HG03175 (cell line): ENCODE results near the gene AKAP10.
"Not testable (repeated sequence)": the region's sequence is repeated elsewhere in the genome, so short reads cannot be mapped to it uniquely, and the experiment has no call there.

Source experiments
- ATAC-seq: cut with Tn5 transposase; IDR thresholded peaks from one replicate; pipeline ENCODE4 v1.9.1; 2021; ENCODE audit warnings: mild to moderate bottlenecking, moderate library complexity; ENCODE audit not compliant: unreplicated experiment

AKAP10 gene

DNA sequence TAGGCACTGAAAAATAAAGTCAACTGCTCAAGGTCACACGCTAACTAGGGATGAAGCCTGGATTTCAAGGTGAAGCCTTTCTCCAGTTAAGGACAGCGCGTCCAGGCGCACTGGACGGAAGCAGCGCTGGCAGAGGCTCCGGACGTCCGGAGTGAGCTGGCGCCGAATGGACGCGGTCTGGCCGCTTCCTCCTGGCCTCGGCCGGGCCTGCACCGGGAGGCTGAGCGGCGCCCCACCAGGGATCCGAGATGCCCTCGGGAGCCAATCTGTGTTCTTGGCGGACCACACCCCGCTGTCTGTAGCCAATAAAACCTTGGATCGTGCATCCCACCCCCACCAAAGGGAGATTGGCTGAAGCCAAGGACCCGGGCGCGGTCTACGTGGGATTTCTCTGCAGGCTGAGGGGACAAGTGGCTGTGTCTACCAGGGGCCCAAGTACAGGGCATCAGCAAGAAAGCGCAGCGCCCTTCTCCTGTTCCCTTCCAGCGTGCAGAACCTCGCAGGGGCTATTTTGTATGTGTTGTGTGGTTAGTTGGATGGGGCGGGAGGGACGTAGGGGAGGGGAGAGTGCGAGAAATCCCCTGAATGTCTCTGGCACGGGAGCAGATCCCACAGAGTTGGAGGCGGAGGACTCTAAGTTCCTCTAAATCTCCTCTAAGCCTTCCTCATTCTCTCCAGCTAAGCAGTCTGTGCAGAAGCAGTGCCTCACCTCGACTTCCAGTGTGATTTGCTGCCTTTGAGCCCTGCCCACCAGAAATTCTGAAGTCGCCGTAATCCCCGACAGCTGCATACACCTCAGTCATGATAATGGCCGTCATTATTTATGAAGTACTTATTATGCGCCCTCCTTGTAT, 2.5 kb upstream of the AKAP10 start:
- ATAC-seq: no peak

DNA sequence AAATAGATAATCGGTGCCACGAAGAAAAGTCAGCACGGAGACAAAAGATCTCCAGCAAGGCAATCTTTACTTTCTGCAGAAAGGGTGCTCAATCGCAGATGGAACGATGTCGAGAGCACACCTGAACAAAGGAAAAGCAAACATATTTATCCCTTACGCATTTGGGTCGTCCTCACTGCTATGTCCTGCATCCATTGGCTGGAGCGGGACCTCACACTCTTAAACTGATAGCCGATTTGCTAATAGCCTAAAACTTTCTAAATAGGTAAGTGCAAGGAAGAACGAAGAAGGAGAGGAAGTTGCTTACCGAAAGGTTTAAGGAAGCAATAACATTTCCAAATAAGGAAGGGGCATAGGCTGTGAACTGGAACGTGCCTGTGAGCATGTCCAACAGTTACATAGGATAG, 1.2 kb upstream of the AKAP10 start:
- ATAC-seq: no peak

DNA sequence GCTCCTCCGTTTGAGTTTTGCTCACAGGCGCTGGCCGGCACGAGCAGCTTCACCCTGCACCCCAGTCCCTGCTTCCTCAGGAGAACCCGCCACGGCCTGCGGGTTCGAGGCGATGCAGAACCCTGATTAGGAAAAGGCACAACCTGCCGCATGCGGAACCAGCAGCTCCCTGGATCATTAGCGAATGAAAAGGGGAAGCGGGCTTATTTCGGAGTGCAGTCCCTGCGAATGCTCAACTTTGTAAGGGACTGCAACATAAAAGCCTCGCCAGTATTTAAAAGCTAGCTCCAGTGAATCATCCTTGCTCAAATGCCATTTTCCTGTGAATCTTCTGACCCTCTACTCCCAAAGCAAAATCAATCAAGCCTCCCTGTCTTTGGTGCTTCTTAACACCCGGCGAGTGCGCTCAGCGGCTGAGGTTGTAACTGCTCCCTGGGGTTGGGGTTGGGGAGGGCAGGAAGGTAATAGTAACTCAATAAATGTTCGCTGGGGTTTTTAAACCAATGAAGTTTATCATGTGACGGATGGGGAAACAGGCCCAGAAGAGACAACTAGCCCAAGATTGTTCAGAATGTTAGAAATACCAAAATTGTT, 678 bp upstream of the AKAP10 start:
- ATAC-seq: peak; percentile 39

DNA sequence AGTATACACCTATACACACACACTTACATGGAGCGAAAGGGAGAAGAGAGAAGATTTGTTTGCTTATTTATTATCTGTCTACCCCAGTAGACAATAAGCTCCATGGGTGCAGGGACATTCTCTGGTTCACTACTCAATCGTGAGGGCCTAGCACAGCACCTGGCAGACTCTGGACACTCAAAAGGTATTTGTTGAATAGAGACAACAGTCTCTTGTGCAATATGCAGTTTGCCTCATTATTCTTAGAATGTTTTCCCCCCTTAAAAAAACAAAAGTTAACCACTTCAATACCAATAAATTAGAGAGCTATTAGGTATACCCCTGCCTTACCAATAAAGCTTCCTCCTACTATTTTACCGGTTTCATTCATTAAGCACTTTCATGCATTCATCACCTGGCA, 2.0 kb downstream of the AKAP10 start:
- no peak for ATAC-seq

DNA sequence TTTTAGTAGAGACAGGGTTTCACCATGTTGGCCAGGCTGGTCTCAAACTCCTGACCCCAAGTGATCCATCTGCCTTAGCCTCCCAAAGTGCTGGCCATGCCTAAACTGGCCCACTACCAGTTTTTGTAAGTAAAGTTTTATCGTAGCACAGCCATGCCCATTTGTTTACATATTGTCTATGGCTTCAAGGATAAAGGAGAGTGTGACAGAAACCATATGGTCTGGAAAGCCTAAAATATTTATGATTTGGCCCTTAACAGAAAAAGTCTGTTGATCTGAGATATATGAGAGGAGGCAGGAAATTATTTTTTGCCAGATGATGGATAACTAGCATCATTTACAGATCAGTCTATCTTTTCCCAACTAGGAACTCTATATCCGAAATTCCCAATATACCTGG, 4.5 kb downstream of the AKAP10 start:
- ATAC-seq: no peak

DNA sequence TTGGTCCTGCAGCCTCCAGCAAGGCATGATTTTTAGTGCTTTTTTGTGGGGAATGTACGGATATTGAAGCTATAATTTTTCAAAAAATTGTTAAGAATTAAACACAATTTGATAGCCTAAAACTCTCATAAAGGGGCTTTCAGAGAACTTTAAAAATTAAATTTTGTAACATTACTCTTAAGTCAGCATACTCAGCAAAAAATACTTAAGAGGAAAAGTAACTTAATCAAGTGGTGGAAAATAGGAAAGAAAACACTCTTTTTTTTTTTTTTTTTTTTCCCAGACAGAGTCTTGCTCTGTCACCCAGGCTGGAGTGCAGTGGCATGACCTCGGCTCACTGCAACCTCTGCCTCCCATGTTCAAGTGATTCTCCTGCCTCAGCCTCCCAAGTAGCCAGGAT, 14.7 kb downstream of the AKAP10 start:
- ATAC-seq: not testable (repeated sequence)

DNA sequence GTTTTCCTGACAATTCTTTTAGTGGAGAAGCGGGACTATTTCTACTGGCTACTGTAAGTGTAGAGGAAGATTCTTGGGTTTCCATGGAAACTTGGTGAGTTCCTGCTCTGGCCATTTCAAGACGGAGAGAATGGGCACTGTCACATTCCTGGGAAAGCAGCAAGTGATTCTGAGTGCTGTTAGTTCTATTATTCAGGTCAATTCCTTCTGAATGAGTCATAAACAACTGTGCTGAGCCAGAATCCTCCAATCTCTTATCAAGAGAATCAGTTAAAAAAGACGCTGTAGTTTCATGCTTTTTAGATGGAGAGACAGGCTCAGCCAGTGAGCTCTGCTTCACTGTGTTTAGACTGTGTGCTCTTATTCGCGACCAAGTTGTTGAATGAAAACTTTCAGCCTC, 19.6 kb downstream of the AKAP10 start:
- ATAC-seq: no peak

DNA sequence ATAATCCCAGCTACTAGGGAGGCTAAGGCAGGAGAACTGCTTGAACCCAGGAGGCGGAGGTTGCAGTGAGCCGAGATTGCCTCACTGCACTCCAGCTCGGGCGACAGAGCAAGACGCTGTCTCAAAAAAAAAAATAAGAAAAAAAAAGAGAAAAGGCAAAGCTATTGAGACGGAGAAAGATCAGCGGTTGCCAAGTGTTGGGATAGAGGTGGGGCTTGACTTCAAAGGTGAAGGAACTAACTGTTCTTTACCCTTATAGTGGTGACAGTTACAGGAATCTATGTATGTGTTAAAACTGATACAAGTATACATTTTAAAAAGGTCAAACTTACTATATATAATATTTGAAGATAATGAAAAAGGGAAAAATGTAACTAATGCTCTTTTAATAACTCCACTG, 22.5 kb downstream of the AKAP10 start:
- no peak for ATAC-seq

DNA sequence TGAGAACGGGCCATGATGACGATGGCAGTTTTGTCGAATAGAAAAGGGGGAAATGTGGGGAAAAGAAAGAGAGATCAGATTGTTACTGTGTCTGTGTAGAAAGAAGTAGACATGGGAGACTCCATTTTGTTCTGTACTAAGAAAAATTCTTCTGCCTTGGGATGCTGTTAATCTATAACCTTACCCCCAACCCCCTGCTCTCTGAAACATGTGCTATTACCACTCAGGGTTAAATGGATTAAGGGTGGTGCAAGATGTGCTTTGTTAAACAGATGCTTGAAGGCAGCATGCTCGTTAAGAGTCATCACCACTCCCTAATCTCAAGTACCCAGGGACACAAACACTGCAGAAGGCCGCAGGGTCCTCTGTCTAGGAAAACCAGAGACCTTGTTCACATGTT, 26.2 kb downstream of the AKAP10 start:
- not testable (repeated sequence) for ATAC-seq

DNA sequence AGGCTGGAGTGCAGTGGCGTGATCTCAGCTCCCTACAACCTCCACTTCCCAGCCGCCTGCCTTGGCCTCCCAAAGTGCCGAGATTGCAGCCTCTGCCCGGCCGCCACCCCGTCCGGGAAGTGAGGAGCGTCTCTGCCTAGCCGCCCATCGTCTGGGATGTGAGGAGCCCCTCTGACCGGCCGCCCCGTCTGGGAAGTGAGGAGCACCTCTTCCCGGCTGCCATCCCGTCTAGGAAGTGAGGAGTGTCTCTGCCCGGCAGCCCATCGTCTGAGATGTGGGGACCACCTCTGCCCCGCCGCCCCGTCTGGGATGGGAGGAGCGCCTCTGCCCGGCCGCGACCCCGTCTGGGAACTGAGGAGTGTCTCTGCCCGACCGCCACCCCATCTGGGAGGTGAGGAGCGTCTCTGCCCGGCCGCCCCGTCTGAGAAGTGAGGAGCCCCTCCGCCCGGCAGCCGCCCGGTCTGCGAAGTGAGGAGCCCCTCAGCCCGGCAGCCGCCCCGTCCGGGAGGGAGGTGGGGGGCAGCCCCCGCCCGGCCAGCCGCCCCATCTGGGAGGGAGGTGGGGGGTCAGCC, 26.9 kb downstream of the AKAP10 start:
- not testable (repeated sequence) for ATAC-seq

DNA sequence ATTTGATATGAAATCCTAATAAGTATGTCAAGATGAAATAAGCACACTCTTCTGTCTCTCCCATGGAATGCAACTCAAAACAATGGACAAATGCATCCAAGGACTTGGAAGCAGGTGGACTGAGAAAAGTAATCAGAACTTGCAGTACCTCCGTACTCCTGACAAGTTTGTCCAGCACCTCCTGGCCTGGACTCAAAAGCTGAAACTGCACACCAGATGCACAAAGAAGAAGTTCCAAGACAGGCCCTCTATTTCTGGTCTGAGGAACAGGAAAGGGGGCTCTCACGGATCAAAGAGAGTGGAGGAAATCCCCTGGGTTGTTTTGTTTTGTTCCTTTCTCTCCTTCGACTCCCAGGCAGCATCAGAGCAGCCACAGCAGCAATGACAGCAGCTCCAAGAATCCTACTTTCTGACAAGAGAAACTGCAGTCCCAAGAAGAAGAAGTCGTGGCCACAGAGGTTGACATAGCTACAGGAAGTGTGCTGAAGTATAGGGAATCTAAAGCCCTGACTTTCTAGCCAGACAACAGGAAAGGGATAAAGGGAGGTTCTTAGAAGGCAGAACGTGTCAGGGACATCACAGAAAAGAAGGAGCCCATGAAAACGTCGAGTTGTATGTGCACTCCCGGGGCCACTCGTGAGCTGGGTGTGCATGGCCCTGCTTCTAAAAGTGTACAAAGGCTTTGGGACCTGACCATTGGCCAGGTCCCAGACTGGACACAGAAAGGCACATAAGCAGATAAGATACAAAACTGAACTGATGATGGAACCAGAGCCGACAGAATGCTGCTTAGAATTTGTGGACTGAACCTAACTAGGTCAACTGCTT, 29.3 kb downstream of the AKAP10 start:
- no peak for ATAC-seq

DNA sequence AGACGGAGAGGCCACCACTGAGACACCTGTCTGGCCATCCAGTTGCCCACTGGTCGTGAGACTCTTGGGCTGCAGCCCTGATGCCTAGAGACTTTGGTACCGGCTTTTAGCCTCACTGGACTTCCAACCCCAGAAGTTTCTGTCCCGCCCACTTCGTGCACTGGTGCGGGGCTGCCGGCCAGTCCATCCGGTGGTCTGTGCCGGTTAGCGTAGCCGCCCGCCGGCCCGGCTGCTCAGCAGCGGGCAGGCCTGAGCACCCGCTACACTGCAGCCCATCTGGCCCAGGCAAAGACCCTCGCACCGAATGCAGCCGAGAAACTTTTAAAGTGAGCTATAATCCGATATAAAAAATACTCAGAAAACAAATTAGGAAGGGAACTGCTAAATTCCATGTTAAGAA, 30.7 kb downstream of the AKAP10 start:
- ATAC-seq: no peak

DNA sequence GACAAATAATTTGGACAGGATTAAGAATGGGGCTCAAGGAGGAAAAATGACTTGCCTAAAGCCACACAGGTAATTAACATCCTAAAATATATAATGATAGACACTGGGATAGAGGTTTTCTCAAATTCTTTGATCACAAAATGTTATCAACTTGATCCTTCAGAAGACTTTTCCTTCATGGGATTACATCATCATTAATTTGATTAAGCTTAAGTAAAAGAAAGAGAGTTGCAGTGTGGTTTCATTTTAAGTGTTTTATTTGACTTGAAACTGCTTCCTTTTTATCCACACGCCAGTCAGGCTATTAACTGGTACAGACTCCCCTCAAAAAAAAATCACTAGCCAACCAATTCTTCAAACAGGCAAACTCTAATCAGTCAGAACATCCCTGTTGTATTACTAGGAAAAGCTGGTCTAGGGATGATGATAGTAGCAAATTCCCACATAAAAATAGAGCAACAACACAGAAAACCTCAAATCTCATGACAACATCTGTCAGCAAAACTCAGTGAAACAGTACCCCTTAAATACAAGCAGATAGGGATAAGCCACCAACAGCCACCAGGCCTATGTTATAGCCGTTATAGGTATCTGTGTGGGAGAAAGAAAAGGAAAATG, 32.5 kb downstream of the AKAP10 start:
- no peak for ATAC-seq

DNA sequence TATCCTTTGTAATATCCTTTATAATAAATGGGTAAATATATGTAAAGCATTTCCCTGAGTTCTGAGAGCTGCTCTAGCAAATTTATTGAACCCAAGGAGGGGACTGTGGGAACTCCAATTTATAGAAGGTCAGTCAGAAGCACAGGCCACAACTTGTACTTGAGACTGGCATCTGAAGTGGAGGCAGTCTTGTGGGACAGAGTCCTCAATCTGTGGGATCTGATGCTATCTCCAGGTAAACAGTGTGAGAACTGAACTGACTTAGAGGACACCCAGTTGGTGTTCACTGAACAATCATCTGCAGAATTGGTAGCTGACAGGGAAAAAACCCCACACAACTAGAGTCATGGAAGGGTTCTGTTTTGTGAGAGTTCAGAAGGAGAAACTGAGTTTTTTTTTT, 34.0 kb downstream of the AKAP10 start:
- ATAC-seq: no peak

DNA sequence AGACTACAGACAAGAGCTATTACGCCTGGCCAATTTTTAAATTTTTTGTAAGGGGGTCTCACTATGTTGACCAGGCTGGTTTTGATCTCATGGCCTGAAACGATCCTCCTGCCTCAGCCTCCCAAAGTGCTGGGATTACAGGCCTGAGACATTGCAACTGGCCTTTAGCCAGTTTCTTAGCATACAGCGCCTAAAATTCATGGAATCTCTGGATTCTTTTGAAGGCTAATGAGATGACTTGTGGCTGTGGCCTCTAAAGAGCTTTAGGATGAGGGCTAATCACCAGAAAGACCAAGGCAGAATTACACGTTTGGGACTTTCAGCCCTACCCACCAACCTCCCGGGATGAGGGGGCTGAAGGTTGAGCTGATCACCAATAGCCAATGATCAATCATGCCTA, 34.6 kb downstream of the AKAP10 start:
- no peak for ATAC-seq

DNA sequence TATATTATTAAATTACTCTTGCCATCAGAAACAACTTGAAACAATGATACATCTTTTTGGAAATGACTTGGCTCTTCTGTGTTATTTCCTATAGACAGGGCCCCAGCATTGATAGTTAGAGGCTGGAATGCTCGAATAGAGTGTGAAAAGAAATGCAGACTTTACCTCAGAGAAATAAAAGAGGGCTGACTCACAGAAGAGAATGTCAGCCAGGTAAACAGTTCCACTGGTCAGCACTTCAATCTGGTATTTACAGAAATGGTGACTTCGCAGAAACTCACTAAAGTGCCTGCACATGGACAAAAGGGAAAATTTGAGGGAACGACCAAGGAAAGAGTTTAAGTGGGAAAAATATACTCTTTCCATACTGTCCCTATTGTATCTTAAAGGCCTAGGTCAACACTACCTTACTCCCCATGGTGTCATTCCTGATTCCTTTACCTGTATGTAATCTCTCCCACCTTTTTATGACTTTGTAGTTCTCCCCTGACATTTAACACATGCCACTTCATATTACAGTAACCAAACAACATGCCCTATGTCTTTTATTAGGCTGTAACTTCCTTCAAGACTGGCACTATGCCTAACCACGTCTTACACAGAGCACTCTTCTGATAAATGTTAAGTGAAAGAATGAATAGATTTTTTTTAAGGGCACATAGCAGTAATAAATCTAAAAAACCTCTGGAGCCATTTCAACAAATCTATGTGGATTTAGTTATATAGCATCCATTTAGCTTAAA, 36.7 kb downstream of the AKAP10 start:
- no peak for ATAC-seq

DNA sequence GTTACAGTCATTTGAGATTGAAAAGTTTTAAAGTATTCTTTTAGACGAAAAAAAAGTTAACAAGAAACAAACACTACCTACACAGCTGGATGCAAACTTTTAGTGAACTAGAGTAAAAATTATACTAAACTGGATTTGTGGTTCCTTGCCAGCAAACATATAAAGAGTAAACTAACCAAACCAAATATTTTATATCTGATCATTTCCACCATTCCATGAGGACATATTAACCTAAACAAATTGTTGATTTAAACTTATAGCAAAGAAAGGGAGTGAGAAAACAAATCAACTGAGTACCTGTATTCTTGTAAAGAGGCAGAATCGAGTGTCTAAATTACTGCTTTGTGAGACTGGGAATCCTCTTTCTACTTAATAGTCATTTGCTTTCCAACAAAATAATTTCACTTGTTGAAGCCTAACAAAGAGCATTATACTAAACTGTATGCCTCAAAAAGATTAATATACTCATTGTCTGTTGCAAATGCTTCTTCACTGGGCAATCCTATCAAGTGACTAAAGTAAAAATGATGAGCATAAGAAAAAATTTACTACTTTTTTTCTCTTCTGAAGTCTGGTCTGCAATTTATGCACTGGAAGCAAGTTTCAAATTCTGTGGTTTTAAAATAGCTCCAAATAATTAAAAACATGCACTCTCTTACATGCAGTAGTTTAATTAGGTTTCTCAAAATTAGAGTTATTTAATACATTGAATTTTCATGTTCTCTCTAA, 37.5 kb downstream of the AKAP10 start:
- no peak for ATAC-seq

DNA sequence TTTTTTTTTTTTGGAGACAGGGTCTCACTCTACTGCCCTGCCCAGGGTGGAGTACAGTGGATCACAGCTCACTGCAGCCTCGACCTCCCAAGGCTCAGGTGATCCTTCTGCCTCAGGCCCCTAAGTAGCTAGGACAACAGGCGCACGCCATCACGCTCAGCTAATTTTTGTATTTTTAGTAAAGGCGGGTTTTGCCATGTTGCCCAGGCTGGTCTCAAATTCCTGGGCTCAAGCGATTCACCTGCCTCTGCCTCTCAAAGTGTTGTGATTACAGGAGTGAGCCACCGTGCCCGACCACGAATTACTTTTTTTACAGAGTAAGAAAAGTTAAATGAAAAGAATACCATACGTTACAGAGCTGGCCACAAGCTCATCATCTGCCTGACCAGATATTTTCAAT, 38.9 kb downstream of the AKAP10 start:
- ATAC-seq: no peak

DNA sequence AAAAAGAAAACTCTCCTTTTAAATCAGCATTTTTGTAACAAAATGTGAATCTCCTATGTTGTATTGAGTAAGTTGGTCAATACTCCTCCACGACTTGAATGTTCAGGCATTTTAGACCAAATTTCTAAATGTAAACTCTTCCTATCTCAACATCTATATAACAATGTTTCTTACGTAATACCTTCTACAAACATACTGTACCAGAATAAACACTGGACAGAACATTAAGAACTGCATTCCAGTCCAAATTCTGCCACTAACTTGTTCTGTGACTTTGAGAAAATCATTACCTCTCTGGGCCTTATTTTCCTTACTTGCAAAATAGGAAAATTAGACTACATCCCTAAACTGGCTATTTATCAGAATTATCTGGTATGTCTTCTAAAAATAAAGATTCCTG, 40.1 kb downstream of the AKAP10 start:
- ATAC-seq: no peak

DNA sequence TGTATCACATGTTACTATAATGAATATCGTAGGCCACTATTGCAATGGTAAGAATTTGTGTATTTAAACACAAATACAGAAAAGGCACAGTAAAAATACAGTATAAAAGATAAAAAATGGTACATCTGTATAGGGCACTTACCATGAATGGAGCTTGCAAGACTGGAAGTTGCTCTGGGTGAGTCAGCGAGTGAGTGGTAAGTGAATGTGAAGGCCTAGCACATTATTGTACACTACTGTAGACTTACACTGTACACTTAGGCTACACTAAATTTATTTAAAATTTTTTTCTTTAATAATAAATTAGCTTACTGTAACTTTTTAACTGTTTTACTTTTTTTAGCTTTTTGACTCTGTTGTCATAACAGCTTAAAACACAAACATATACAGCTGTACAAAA, 42.5 kb downstream of the AKAP10 start:
- no peak for ATAC-seq
